HEK293 (cell line): ENCODE data around the gene HOXB4.

Source experiments
- GFI1B ChIP-seq: fragments of 450-650 bp; formaldehyde crosslinking; IDR thresholded peaks from 2 replicates; pipeline ENCODE4 v1.5.1; 2016; ENCODE audit warnings: missing biosample characterization, missing genetic modification characterization
- IKZF3 ChIP-seq: fragments of 450-650 bp; IDR thresholded peaks from 2 replicates; pipeline ENCODE4 v1.5.0; 2018; ENCODE audit warnings: missing biosample characterization, mild to moderate bottlenecking, missing genetic modification characterization, moderate library complexity
- KLF1 ChIP-seq: fragments of 450-650 bp; formaldehyde crosslinking; IDR thresholded peaks from 2 replicates; pipeline ENCODE4 v1.5.1; 2016; ENCODE audit warnings: missing biosample characterization, missing genetic modification characterization
- KLF10 ChIP-seq: fragments of 450-650 bp; IDR thresholded peaks from 2 replicates; pipeline ENCODE4 v1.5.1; 2018; ENCODE audit warnings: missing biosample characterization, mild to moderate bottlenecking, missing genetic modification characterization
- KLF9 ChIP-seq: fragments of 450-650 bp; formaldehyde crosslinking; IDR thresholded peaks from 2 replicates; pipeline ENCODE4 v1.5.1; 2016; ENCODE audit warnings: missing biosample characterization, missing genetic modification characterization, low read depth
- SP7 ChIP-seq: fragments of 450-650 bp; formaldehyde crosslinking; IDR thresholded peaks from 2 replicates; pipeline ENCODE4 v1.5.1; 2016; ENCODE audit warnings: missing biosample characterization, missing genetic modification characterization
- ZFP41 ChIP-seq: fragments of 450-650 bp; formaldehyde crosslinking; IDR thresholded peaks from 2 replicates; pipeline ENCODE4 v1.5.1; 2016; ENCODE audit warnings: missing biosample characterization, missing genetic modification characterization, borderline replicate concordance
- ZFP69B ChIP-seq: fragments of 450-650 bp; formaldehyde crosslinking; IDR thresholded peaks from 2 replicates; pipeline ENCODE4 v1.5.1; 2016; ENCODE audit warnings: missing biosample characterization, missing genetic modification characterization
- ZNF132 ChIP-seq: fragments of 450-650 bp; formaldehyde crosslinking; IDR thresholded peaks from 2 replicates; pipeline ENCODE4 v1.5.1; 2017; ENCODE audit warnings: missing biosample characterization, missing genetic modification characterization, borderline replicate concordance
- ZNF184 ChIP-seq: fragments of 450-650 bp; IDR thresholded peaks from 2 replicates; pipeline ENCODE4 v1.5.1; 2018; ENCODE audit warnings: missing biosample characterization, mild to moderate bottlenecking, missing genetic modification characterization
- ZNF335 ChIP-seq: fragments of 450-650 bp; formaldehyde crosslinking; conservative IDR thresholded peaks from 2 replicates; pipeline ENCODE4 v1.5.1; 2016; ENCODE audit warnings: missing biosample characterization, missing genetic modification characterization
- ZNF416 ChIP-seq: fragments of 450-650 bp; formaldehyde crosslinking; IDR thresholded peaks from 2 replicates; pipeline ENCODE4 v1.5.1; 2016; ENCODE audit warnings: missing biosample characterization, missing genetic modification characterization
- ZNF623 ChIP-seq: fragments of 450-650 bp; formaldehyde crosslinking; IDR thresholded peaks from 2 replicates; pipeline ENCODE4 v1.5.1; 2016; ENCODE audit warnings: missing biosample characterization, missing genetic modification characterization
- ZNF629 ChIP-seq: fragments of 450-650 bp; formaldehyde crosslinking; IDR thresholded peaks from 2 replicates; pipeline ENCODE4 v1.5.1; 2017; ENCODE audit warnings: missing biosample characterization, missing genetic modification characterization
- ZNF660 ChIP-seq: fragments of 450-650 bp; IDR thresholded peaks from 2 replicates; pipeline ENCODE4 v1.5.1; 2018; ENCODE audit warnings: missing biosample characterization, mild to moderate bottlenecking, missing genetic modification characterization
- ZNF843 ChIP-seq: fragments of 450-650 bp; formaldehyde crosslinking; IDR thresholded peaks from 2 replicates; pipeline ENCODE4 v1.5.1; 2016; ENCODE audit warnings: missing biosample characterization, missing genetic modification characterization
- ZSCAN16 ChIP-seq: fragments of 450-650 bp; formaldehyde crosslinking; IDR thresholded peaks from 2 replicates; pipeline ENCODE4 v1.5.1; 2016; ENCODE audit warnings: missing biosample characterization, missing genetic modification characterization
- ZXDB ChIP-seq: fragments of 450-650 bp; formaldehyde crosslinking; IDR thresholded peaks from 2 replicates; pipeline ENCODE4 v1.5.1; 2016; ENCODE audit warnings: missing biosample characterization, missing genetic modification characterization
- TF ChIP-seq, protein P1 (sequence below): fragments of 450-650 bp; formaldehyde crosslinking; IDR thresholded peaks from 2 replicates; pipeline ENCODE4 v1.5.1; 2016; ENCODE audit warnings: missing biosample characterization, missing genetic modification characterization
- TF ChIP-seq, protein P2 (sequence below): fragments of 450-650 bp; formaldehyde crosslinking; IDR thresholded peaks from 2 replicates; pipeline ENCODE4 v1.5.1; 2016; ENCODE audit warnings: missing biosample characterization, missing genetic modification characterization, low read depth
- TF ChIP-seq, protein P3 (sequence below): fragments of 450-650 bp; formaldehyde crosslinking; IDR thresholded peaks from 2 replicates; pipeline ENCODE4 v1.5.1; 2016; ENCODE audit warnings: missing biosample characterization, missing genetic modification characterization
- TF ChIP-seq, protein P4 (sequence below): fragments of 450-650 bp; IDR thresholded peaks from 2 replicates; pipeline ENCODE4 v1.5.1; 2018; ENCODE audit warnings: missing biosample characterization, mild to moderate bottlenecking, missing genetic modification characterization
- TF ChIP-seq, protein P5 (sequence below): sonication (generic); formaldehyde crosslinking; IDR thresholded peaks from 2 replicates; pipeline ENCODE4 v1.8.1; 2022; ENCODE audit warnings: mild to moderate bottlenecking, moderate library complexity, missing genetic modification reagents
- TF ChIP-seq, protein P6 (sequence below): fragments of 450-650 bp; formaldehyde crosslinking; IDR thresholded peaks from 2 replicates; pipeline ENCODE4 v1.5.1; 2017; ENCODE audit warnings: missing biosample characterization, missing genetic modification characterization
- TF ChIP-seq, protein P7 (sequence below): fragments of 450-650 bp; formaldehyde crosslinking; IDR thresholded peaks from 2 replicates; pipeline ENCODE4 v1.5.1; 2016; ENCODE audit warnings: missing biosample characterization, missing genetic modification characterization

The HOXB4 gene

DNA sequence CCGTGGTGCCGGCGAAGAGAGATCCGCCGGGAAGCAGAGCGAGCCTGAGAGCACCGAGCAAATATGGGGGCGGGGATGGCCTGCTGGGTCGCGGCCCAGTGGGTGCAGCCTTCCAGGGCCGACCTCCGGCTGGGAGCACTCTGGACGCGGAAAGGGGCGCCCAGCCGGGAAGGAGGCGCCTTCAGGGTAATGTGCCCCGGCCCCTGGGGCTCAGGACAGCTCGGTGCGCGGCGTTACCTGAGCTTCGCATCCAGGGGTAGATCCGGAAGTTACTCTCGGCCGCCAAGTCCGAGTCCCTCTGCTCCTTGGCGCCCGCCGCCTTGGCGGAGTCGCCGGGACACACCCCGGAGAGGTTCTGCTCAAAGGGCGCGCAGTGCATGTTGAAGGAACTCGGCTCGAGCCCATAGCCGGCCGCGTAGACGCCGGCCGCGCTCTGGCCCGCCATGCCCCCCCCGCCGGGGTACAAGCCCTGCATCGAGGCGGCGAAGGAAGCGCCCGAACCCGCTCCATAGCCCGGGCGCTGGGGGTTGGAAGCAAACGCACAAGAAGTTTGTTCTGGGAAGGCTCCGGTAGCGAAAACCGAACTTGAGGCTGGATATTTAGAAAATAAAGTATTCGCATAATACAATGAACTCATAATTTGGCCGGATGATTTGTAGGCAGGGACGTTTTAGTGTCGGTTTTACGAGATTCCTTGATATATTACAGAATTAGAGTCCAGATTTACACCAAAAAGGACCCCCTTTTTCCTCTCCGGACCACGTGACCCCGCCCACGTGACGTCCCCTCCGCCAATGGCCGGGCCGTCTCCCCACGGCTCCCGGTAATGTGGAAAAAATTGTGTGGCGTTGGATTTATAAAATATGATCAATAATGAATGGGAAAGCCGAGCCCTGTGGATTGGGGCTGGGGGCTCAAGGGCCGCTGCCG lies 32.4 kb upstream of the HOXB4 start, which contains the start of gene HOXB7 (continued):
- 0 out of 2 replicates have a peak, but pooled peaks have one; percentile 20 for TF ChIP-seq SP7 (tag by site-specific recombination)
- TF ChIP-seq ZNF335 (tag by site-specific recombination), result peak; percentile 97
- no peak for TF ChIP-seq ZNF623
- TF ChIP-seq ZNF660, result 0 out of 2 replicates have a peak, but pooled peaks have one; percentile 34
- TF ChIP-seq, protein P1, sequence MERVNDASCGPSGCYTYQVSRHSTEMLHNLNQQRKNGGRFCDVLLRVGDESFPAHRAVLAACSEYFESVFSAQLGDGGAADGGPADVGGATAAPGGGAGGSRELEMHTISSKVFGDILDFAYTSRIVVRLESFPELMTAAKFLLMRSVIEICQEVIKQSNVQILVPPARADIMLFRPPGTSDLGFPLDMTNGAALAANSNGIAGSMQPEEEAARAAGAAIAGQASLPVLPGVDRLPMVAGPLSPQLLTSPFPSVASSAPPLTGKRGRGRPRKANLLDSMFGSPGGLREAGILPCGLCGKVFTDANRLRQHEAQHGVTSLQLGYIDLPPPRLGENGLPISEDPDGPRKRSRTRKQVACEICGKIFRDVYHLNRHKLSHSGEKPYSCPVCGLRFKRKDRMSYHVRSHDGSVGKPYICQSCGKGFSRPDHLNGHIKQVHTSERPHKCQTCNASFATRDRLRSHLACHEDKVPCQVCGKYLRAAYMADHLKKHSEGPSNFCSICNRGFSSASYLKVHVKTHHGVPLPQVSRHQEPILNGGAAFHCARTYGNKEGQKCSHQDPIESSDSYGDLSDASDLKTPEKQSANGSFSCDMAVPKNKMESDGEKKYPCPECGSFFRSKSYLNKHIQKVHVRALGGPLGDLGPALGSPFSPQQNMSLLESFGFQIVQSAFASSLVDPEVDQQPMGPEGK (tag by site-specific recombination), result peak; percentile 69
- TF ChIP-seq ZNF416 (tag by site-specific recombination), result no peak
- no peak for TF ChIP-seq ZSCAN16 (tag by site-specific recombination)
- TF ChIP-seq, protein P2, sequence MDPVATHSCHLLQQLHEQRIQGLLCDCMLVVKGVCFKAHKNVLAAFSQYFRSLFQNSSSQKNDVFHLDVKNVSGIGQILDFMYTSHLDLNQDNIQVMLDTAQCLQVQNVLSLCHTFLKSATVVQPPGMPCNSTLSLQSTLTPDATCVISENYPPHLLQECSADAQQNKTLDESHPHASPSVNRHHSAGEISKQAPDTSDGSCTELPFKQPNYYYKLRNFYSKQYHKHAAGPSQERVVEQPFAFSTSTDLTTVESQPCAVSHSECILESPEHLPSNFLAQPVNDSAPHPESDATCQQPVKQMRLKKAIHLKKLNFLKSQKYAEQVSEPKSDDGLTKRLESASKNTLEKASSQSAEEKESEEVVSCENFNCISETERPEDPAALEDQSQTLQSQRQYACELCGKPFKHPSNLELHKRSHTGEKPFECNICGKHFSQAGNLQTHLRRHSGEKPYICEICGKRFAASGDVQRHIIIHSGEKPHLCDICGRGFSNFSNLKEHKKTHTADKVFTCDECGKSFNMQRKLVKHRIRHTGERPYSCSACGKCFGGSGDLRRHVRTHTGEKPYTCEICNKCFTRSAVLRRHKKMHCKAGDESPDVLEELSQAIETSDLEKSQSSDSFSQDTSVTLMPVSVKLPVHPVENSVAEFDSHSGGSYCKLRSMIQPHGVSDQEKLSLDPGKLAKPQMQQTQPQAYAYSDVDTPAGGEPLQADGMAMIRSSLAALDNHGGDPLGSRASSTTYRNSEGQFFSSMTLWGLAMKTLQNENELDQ (tag by site-specific recombination), result no peak
- TF ChIP-seq, protein P3, sequence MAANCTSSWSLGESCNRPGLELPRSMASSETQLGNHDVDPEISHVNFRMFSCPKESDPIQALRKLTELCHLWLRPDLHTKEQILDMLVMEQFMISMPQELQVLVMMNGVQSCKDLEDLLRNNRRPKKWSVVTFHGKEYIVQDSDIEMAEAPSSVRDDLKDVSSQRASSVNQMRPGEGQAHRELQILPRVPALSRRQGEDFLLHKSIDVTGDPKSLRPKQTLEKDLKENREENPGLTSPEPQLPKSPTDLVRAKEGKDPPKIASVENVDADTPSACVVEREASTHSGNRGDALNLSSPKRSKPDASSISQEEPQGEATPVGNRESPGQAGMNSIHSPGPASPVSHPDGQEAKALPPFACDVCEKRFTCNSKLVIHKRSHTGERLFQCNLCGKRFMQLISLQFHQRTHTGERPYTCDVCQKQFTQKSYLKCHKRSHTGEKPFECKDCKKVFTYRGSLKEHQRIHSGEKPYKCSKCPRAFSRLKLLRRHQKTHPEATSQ (tag by site-specific recombination), result peak; percentile 75; the same call in 1 of the 2 replicates
- TF ChIP-seq KLF1 (tag by site-specific recombination), result 0 out of 2 replicates have a peak, but pooled peaks have one; percentile 24
- peak; percentile 61 for TF ChIP-seq KLF9 (tag by site-specific recombination)
- no peak for TF ChIP-seq ZNF132 (tag by site-specific recombination)
- TF ChIP-seq ZFP69B (tag by site-specific recombination), result no peak
- TF ChIP-seq ZNF843, result no peak; the same call in 1 of the 2 replicates
- no peak for TF ChIP-seq ZNF184
- TF ChIP-seq, protein P4, sequence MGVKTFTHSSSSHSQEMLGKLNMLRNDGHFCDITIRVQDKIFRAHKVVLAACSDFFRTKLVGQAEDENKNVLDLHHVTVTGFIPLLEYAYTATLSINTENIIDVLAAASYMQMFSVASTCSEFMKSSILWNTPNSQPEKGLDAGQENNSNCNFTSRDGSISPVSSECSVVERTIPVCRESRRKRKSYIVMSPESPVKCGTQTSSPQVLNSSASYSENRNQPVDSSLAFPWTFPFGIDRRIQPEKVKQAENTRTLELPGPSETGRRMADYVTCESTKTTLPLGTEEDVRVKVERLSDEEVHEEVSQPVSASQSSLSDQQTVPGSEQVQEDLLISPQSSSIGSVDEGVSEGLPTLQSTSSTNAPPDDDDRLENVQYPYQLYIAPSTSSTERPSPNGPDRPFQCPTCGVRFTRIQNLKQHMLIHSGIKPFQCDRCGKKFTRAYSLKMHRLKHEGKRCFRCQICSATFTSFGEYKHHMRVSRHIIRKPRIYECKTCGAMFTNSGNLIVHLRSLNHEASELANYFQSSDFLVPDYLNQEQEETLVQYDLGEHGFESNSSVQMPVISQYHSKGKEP (tag by site-specific recombination), result no peak
- peak; percentile 36; the same call in 1 of the 2 replicates for TF ChIP-seq KLF10 (tag by site-specific recombination)
- TF ChIP-seq, protein P5, sequence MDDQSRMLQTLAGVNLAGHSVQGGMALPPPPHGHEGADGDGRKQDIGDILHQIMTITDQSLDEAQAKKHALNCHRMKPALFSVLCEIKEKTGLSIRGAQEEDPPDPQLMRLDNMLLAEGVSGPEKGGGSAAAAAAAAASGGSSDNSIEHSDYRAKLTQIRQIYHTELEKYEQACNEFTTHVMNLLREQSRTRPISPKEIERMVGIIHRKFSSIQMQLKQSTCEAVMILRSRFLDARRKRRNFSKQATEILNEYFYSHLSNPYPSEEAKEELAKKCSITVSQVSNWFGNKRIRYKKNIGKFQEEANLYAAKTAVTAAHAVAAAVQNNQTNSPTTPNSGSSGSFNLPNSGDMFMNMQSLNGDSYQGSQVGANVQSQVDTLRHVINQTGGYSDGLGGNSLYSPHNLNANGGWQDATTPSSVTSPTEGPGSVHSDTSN (CRISPR knock-in tag), result 0 out of 2 replicates have a peak, but pooled peaks have one; percentile 53
- TF ChIP-seq, protein P6, sequence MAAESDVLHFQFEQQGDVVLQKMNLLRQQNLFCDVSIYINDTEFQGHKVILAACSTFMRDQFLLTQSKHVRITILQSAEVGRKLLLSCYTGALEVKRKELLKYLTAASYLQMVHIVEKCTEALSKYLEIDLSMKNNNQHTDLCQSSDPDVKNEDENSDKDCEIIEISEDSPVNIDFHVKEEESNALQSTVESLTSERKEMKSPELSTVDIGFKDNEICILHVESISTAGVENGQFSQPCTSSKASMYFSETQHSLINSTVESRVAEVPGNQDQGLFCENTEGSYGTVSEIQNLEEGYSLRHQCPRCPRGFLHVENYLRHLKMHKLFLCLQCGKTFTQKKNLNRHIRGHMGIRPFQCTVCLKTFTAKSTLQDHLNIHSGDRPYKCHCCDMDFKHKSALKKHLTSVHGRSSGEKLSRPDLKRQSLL (tag by site-specific recombination), result peak; percentile 91
- TF ChIP-seq GFI1B (tag by site-specific recombination), result peak; percentile 80
- peak; percentile 41; the same call in 1 of the 2 replicates for TF ChIP-seq ZNF629 (tag by site-specific recombination)
- peak; percentile 77; the same call in 1 of the 2 replicates for TF ChIP-seq ZXDB (tag by site-specific recombination)
- peak; percentile 79 for TF ChIP-seq IKZF3
- no peak for TF ChIP-seq ZFP41 (tag by site-specific recombination)
- TF ChIP-seq, protein P7, sequence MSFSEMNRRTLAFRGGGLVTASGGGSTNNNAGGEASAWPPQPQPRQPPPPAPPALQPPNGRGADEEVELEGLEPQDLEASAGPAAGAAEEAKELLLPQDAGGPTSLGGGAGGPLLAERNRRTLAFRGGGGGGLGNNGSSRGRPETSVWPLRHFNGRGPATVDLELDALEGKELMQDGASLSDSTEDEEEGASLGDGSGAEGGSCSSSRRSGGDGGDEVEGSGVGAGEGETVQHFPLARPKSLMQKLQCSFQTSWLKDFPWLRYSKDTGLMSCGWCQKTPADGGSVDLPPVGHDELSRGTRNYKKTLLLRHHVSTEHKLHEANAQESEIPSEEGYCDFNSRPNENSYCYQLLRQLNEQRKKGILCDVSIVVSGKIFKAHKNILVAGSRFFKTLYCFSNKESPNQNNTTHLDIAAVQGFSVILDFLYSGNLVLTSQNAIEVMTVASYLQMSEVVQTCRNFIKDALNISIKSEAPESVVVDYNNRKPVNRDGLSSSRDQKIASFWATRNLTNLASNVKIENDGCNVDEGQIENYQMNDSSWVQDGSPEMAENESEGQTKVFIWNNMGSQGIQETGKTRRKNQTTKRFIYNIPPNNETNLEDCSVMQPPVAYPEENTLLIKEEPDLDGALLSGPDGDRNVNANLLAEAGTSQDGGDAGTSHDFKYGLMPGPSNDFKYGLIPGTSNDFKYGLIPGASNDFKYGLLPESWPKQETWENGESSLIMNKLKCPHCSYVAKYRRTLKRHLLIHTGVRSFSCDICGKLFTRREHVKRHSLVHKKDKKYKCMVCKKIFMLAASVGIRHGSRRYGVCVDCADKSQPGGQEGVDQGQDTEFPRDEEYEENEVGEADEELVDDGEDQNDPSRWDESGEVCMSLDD, result peak; percentile 84
